Measurements from ENCODE around the gene DDX56.

DNA sequence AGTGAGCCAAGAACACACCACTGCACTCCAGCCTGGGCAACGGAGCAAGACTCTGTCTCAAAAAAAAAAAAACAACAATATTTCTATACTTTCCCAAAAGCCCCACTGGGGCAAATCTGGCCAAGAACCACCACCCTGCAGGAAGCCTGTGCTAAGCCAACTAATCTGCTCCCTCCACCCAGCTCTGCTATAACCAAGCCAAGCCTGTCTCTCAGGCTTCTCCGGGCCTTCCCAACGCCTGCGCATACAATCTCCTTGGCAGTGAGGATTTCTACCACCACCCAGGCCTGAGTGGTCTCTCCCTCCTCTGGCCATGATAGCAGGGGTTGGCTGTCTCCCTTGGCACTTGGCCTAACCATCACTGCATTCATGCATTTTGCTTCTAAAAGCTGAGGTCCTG is 14.2 kb downstream of the DDX56 start:
- TF ChIP-seq, protein P1, sequence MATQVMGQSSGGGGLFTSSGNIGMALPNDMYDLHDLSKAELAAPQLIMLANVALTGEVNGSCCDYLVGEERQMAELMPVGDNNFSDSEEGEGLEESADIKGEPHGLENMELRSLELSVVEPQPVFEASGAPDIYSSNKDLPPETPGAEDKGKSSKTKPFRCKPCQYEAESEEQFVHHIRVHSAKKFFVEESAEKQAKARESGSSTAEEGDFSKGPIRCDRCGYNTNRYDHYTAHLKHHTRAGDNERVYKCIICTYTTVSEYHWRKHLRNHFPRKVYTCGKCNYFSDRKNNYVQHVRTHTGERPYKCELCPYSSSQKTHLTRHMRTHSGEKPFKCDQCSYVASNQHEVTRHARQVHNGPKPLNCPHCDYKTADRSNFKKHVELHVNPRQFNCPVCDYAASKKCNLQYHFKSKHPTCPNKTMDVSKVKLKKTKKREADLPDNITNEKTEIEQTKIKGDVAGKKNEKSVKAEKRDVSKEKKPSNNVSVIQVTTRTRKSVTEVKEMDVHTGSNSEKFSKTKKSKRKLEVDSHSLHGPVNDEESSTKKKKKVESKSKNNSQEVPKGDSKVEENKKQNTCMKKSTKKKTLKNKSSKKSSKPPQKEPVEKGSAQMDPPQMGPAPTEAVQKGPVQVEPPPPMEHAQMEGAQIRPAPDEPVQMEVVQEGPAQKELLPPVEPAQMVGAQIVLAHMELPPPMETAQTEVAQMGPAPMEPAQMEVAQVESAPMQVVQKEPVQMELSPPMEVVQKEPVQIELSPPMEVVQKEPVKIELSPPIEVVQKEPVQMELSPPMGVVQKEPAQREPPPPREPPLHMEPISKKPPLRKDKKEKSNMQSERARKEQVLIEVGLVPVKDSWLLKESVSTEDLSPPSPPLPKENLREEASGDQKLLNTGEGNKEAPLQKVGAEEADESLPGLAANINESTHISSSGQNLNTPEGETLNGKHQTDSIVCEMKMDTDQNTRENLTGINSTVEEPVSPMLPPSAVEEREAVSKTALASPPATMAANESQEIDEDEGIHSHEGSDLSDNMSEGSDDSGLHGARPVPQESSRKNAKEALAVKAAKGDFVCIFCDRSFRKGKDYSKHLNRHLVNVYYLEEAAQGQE (IDR thresholded peaks at IDR 0.05; ENCODE audit: insufficient read depth in 1 of 2, low read depth in 2 of 2, low read length in 1 of 2): no peak
- TF ChIP-seq, protein P2, sequence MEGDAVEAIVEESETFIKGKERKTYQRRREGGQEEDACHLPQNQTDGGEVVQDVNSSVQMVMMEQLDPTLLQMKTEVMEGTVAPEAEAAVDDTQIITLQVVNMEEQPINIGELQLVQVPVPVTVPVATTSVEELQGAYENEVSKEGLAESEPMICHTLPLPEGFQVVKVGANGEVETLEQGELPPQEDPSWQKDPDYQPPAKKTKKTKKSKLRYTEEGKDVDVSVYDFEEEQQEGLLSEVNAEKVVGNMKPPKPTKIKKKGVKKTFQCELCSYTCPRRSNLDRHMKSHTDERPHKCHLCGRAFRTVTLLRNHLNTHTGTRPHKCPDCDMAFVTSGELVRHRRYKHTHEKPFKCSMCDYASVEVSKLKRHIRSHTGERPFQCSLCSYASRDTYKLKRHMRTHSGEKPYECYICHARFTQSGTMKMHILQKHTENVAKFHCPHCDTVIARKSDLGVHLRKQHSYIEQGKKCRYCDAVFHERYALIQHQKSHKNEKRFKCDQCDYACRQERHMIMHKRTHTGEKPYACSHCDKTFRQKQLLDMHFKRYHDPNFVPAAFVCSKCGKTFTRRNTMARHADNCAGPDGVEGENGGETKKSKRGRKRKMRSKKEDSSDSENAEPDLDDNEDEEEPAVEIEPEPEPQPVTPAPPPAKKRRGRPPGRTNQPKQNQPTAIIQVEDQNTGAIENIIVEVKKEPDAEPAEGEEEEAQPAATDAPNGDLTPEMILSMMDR (IDR thresholded peaks at IDR 0.05): no peak
- TF ChIP-seq POLR2AphosphoS5 (IDR thresholded peaks at IDR 0.05; ENCODE audit: low read depth, low read length) (no peak), SIN3A (IDR thresholded peaks at IDR 0.05; ENCODE audit: borderline replicate concordance, insufficient read depth, low read depth, low read length) (no peak)
